Activated CD4-positive, CD25-positive, alpha-beta regulatory T cell treated with anti-CD3 and anti-CD28 coated beads, Interleukin-2, amount 50 U/mL, for 72 hours (primary cell): ENCODE measurements around the gene WDR11.

ENCODE experiments used
- DNase-seq: peaks from one replicate; pipeline ENCODE4 v3.0.0; 2021

The WDR11 gene

DNA sequence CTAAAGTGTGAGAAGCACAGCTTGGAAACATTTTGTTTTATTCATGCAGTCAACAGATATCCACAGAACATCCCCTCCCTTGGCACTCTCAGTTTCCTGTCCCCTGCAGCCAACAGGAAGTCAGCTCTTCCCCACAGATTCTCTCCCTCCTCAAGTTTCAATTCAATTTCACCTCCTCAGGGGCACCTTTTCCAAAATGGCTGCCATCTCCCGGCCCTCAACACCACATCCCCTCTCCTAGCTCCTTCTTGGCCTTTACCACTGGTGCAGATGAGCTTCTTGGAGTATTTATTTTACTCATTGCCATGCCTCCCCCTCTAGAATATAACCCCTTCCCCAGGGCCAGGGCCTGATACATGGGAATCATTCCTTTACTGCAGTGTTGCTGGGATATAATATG is 94.0 kb downstream of the WDR11 start:
- no peak for DNase-seq

DNA sequence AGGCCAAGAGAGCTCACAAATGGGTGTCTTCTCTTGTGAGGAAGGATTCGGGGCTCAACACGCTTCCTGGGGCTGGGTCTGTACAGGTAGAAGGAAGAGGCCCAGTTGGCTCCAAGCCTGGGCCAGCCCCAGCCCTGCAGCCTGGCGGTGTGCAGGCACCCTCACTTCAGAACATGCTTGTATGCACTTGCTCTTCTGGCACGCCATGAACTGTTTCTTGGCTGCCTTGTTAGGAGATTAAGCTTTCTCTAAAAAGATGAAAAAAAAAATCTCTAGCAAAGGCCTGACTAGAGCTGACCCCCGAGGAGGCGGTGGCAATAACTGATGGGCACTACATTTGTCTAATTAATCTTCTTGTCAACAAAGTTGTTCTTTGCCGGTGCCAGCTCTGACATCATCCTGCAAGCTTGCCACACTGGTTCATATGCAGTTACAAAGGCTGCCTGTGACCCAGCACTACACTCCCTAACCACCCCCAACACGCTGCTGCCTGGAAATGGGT is 94.7 kb downstream of the WDR11 start:
- DNase-seq, result no peak

DNA sequence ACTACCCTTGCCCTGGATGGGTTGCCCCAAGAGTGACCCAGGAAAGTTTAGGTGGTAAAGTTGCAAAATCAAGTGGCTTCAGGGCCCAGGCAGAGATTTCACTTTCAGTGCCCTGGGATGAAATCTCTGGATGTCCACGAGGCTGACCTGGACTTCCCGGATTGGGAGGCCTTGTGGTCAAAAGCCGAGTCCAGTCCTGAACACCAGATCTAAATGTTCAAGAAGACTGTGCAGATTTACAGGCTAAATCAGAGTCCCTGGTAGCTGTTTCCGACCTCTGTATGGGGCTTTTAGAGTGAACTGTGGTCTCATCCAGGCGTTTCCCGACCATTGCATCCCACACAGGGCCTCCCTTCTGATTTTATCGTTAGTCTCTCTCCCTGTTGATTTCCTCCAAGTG is 95.3 kb downstream of the WDR11 start:
- no peak for DNase-seq

DNA sequence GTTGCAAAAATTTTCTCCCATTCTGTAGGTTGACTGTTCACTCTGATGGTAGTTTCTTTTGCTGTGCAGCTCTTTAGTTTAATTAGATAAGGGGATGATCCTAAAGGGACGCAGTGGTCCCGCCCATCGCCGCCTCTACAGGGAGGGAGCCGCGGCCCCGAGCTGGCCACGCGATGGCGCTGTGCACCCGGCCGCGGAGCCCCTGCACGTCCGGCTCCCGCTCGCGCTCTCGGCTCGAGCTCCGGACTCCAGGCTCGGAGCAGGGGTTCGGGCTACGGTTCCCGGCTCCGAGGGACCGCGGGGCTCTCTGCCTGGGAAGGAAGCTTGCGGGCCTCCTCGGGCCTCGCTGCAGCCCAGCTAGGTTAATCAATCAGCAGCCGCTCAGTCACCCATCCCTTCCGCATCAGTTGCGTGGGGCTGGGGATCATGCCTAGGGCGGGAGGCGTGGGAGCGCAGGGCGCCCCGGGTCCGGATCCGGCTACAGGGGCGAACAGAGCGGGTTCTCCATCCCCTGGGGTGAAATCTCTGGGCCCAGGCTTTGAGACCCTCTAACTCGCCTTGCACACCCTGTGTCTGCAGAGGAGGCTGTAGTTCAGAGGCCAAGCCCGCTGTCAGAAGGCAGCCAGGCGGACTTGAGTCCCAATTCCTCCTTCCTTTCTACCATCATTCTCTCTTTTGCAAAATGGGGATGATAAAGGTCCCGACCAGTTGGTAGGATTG is 97.9 kb downstream of the WDR11 start:
- DNase-seq, result peak; percentile 70

DNA sequence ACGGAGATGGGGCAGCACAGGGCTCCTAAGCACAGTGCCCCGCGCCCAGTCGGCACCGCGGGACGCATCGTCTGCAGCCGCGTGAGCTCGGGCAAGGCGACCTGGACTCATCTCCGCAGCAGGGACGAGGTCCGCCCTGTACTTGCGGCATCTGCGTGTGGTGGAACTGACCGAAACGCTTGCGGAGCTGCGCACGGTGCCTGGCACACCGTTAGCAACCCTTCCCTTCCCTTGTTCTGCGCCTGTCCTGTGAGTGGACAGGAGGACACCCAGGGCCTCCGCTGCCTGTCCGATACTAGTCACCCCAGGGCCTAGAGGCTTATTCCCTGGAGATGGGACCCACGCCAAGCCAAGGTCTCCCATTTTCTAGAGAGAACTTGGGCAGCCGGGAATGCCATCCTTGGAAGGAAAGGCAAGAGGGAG is 98.5 kb downstream of the WDR11 start:
- no peak for DNase-seq

DNA sequence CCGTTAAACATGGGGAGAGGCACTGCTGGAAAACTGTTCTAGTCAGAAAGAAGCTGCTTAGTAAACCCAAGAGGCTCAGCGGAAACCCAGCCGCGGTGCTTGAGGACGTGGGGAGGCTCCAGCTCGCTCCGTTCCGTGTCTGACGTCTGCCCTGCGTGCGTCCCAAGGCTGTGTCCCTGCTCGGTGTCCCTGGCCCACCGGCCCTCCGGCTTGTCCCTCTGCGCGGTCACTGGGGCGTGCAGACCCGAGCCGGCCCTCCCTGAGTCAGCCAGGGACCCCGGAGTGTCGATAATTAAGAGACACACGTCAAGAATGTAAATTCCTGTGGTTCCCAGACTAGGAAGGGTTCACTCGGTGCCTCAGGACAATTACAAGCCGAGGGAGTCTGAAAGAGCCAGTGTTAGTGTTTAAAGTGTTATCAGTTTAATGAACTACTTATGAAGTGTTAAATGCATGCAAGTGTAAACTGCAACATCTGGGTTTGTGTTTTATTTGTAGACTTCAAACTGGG is 98.9 kb downstream of the WDR11 start:
- DNase-seq, result no peak

DNA sequence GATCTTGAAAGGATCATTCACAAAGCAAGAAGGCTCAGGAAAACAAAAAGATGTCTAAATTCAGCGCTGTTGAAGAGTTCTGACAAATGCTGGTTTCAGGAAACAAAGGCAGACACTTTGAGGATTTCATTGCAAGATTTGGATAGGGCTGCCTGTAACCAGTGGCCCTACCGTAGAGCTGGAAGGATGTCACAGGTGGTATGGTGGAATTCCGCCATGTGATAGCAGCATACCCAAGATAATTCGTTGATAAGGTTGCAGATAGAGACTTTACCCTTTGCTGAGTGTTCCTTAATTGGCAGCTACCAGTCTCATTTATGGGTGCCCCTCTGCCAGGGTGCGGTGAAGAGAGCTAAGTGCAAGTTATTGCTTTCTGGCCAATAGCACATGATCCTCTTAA is 100.1 kb downstream of the WDR11 start:
- no peak for DNase-seq

DNA sequence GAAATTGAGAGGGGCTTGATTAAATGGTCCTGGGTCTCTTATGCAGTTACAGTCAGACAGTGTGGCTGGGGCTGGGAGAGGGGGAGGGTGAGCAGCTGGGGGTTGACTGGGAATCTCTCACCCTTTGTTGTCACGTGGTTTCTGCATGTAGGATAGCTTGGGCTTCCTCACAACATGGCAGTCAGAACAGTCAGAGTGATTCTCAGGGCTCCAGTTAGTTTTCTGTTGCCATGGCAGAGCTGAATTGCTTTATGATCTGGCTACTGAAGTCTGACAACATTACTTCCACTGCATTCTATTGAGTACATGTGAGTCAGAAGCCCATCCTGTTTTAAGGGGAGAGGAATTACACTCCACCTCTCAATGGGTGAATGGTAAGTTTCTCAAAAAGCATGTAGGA is 102.7 kb downstream of the WDR11 start:
- DNase-seq, result no peak
